HG03060 (cell line): Measurements from ENCODE around the gene PAN2.
A peak's percentile ranks its signal among the peaks of the same experiment; 100 is the strongest.
"Not testable (repeated sequence)": the region's sequence is repeated elsewhere in the genome, so short reads cannot be mapped to it uniquely, and the experiment has no call there.

ENCODE experiments used
- ATAC-seq: cut with Tn5 transposase; IDR thresholded peaks from one replicate; pipeline ENCODE4 v1.9.1; 2021; ENCODE audit warnings: low read depth, moderate number of reproducible peaks; ENCODE audit not compliant: unreplicated experiment

Gene PAN2

DNA sequence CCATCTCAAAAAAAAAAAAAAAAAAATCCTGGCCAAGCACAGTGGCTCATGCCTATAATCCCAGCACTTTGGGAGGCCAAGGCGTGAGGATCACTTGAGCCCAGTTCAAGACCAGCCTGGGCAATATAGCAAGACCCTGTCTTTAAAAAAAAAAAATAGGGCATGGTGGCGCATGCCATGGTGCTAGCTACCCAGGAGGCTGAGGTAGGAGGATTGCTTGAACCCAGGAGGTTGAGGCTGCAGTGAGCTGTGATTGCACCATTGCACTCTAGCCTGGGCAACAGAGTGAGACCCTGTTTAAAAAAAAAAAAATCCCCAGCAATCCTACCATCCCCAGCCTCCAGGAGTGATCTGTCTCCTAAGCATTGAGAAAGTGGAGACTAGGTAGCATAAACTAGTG is 8.5 kb upstream of the PAN2 start:
- not testable (repeated sequence) for ATAC-seq

DNA sequence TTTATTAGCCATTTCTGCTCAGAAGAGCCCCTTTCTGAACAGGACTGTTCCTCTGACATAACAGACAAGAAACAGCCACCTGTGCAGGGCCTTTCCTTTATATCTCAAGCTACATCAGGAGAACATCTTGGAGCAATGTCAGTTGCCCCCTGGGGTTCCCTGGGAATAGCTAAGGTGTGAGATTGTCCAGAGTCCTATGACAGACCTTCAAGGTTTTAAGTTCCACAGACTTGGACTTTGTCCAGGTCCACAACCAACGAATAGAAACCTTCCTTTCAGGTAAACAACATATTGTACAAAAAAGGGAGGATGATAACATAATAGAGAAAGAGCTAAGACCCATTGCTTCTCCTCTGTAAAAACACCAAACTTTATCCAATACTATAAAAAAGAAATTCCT is 7.8 kb upstream of the PAN2 start:
- no peak for ATAC-seq

- ATAC-seq: no peak
Observed at GRCh38 chr12:56339158-56339422, 5.3 kb upstream of the PAN2 start.

DNA sequence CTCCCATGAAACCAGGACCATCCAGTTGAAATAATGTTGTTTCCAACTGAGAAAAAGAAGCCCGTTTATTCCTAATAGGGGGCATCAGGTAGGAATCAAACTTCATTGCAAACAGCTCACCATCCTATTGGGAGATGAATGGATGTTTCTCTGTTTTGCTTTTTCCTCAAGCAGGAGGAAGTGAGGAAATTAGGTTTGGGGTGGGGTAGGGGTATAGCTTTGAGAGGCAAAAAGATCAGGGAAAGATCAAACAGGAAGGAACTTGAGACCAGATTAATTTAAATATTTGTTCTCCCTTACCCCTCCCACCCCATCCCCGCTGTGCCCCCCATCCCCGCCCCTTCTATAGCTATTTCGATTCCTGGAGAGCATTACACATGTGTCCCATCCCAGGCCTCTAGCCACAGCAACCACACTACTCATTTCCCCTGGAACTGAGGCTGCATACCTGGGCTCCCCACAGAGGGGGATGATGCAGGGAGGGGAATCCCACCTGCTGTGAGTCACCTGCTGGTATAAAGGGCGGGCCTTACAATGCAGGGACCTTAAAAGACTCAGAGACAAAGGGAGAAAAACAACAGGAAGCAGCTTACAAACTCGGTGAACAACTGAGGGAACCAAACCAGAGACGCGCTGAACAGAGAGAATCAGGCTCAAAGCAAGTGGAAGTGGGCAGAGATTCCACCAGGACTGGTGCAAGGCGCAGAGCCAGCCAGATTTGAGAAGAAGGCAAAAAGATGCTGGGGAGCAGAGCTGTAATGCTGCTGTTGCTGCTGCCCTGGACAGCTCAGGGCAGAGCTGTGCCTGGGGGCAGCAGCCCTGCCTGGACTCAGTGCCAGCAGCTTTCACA is 4.7 kb upstream of the PAN2 start, which contains the start of gene IL23A:
TSS of gene IL23A (plus strand) at position 577 of the 850 bp plus-strand sequence. CDS start at position 738, 161 bp downstream.
- ATAC-seq: no peak

GRCh38 chr12:56337753-56338251 is 4.0 kb upstream of the PAN2 start:
- ATAC-seq: no peak

GRCh38 chr12:56336361-56337167 is 2.8 kb upstream of the PAN2 start:
- ATAC-seq: no peak

DNA sequence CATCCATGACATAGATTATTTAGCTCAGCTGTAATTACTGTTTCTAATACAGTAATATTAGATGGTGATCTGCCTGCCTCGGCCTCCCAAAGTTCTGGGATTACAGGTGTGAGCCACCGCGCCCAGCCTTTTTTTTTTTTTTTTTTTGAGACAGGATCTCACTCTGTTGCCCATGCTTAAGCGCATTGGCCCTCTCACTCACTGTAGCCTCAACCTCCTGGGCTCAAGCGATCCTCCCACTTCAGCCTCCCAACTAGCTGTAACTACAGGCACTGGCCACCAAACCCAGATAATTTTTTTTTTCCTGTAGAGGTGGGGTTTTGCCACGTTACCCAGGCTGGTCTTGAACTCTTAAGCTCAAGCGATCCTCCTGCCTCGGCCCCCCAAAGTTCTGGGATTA is 1.7 kb upstream of the PAN2 start:
- not testable (repeated sequence) for ATAC-seq

DNA sequence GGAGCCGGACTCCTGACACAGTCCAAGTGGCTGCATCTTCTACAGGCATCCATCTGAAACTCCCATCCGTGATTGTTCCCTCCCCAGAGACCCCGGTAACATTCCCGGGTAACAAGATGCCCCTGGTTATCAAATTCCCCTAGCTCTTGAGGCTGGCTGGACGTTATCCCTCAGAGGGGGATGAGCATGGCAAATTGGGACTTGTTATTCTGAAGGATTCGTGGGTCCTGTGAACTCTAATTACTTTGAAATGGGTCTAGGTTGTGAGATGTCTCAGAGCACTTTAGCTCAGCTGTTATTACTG is 642 bp upstream of the PAN2 start:
- no peak for ATAC-seq

GRCh38 chr12:56333197-56333678 is 562 bp downstream of the PAN2 start:
- no peak for ATAC-seq

DNA sequence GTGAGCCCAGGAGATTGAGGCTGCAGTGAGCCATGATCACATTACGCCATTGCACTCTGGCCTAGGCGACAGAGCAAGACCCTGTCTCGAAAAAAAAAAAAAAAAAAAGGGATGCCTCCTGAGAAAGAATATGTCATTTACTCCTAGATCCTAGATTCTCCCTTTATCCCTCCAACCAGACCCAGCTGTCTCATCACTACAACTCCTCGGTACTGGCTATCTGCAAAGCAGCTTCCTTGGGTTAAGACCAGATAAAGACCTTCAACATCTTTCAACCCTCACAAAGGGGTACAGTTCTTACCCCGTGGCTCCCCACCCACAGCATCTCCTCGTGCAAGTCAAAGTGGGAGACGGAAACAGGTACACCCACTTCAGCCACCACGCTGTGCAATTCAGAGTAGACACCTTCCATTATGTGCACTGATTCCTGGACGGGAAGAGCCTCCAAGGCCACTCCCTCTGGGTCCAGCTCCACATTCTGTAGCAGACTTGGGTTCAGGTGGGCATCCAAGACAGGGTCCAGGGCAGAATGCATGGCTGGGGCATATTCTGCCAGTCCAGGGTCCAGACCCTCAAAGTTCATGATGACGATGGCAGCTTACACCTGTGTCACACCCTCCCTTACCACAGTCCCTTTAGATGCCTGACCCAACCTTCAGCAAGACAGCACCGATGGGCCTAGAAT is 1.1 kb downstream of the PAN2 start:
- no peak for ATAC-seq

DNA sequence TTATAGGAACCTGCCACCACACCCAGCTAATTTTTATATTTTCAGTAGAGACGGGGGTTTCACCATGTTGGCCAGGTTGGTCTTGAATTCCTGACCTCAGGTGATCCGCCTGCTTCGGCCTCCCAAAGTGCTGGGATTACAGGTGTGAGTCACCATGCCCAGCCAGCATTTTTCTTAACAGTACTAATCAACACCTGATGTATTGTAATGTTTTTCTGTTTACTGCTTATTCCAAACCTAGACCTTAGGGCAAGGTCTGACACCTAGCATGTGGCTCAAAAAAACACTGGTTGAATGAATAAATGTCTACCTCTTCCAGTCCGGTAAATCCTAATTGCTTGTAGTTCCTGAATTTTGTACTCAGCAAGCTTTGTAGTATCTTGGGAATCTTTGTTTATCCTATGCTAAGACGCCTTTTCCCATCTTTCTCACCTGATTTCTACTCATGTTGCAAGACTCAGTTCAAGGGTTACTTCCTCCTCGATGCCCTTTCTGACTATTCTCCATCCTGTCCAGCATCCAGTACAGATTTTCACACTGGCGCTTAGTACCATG is 2.8 kb downstream of the PAN2 start:
- no peak for ATAC-seq

GRCh38 chr12:56326533-56326932 is 7.3 kb downstream of the PAN2 start:
- no peak for ATAC-seq

GRCh38 chr12:56326126-56326525 is 7.7 kb downstream of the PAN2 start:
- no peak for ATAC-seq

- no peak for ATAC-seq
Observed at GRCh38 chr12:56324206-56324605, 9.6 kb downstream of the PAN2 start.

GRCh38 chr12:56321610-56322009 is 12.2 kb downstream of the PAN2 start:
- ATAC-seq: not testable (repeated sequence)

- ATAC-seq: no peak
Observed at GRCh38 chr12:56321027-56321426, 12.8 kb downstream of the PAN2 start.

GRCh38 chr12:56317675-56318074 is 16.1 kb downstream of the PAN2 start:
- no peak for ATAC-seq

GRCh38 chr12:56315622-56316473 is 18.0 kb downstream of the PAN2 start, which contains the start of gene CNPY2:
Gene CNPY2, minus strand, starts transcription at chr12:56315988. Its CDS starts 771 bp downstream, at chr12:56315217.
- ATAC-seq: peak; percentile 82

GRCh38 chr12:56315249-56315621 is 18.6 kb downstream of the PAN2 start:
- no peak for ATAC-seq

DNA sequence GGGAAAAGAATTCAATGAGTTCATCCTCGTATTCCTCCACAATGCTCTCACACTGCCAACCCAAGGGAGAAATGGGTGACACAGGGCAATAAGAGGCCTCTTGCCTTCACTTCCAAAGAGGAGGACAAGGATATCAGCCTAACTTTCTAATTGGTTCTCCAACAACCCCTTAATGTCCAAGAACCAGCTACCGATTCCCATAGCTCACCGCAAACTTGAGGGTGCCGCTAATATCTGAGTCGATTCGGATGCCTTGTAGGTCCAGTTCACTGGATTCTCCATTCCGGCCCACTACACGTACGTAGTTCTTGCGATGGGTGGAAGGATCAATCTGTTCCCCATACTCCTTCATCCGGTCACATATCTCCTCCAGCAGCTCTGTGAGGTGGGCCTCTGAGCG is 22.8 kb downstream of the PAN2 start:
- ATAC-seq: no peak
